Panc1 (cell line): ENCODE data around the gene KCNAB2. TPM values are rescaled to one million over a fixed set of nuclear protein-coding genes. Genes with fewer than 3 reads are reported as not detected.

ENCODE experiments used
- ATAC-seq: fragments of 200-7000 bp; cut with Tn5 transposase; 2 replicates; pipeline ENCODE4 v1.9.1; 2020; ENCODE audit warnings: mild to moderate bottlenecking, moderate library complexity
- BruUV-seq: library from RNA; stranded (reverse); fragments of 400-500 nt; replicated peaks from 2 replicates; lab custom pipeline; 2021; lab: Mats Ljungman, UMichigan
- CTCF ChIA-PET: fragments of 300-600 bp; sonication (Branson Sonifier 250); formaldehyde crosslinking; loops from one replicate; lab custom pipeline; 2022; ENCODE audit warnings: antibody characterized with exemption; lab: Charles Lee
- POLR2A ChIA-PET: fragments of 300-600 bp; sonication (Branson Sonifier 250); formaldehyde crosslinking; loops from one replicate; lab custom pipeline; 2022; ENCODE audit warnings: antibody characterized with exemption; lab: Charles Lee
- DNase-seq: peaks from one replicate; pipeline ENCODE4 v3.0.0-alpha.2; 2010; ENCODE audit warnings: low read depth, low spot score
- H3K27ac ChIP-seq: 2 replicates; pipeline ENCODE4 v1.5.1; 2011; ENCODE audit warnings: mild to moderate bottlenecking, low read length, inconsistent platforms
- H3K27me3 ChIP-seq: fragments of 200-500 bp; sonication (Bioruptor generic); 2 replicates; pipeline ENCODE4 v1.6.0; 2014; ENCODE audit warnings: low read length, inconsistent platforms; ENCODE audit not compliant: control insufficient read depth, insufficient read depth
- H3K36me3 ChIP-seq: fragments of 200-500 bp; sonication (Bioruptor generic); 2 replicates; pipeline ENCODE4 v1.5.1; 2014; ENCODE audit warnings: inconsistent platforms, mild to moderate bottlenecking, low read length, moderate library complexity; ENCODE audit not compliant: control insufficient read depth, insufficient read depth
- H3K4me1 ChIP-seq: 2 replicates; pipeline ENCODE4 v1.5.1; 2011; ENCODE audit warnings: inconsistent platforms, mild to moderate bottlenecking, low read length, moderate library complexity; ENCODE audit not compliant: control insufficient read depth, insufficient read depth
- H3K4me3 ChIP-seq, 2 experiments: 2 replicates each; pipeline ENCODE4 v1.5.1; 2011 to 2012; ENCODE audit warnings: low read depth in 2 of 2, low read length in 2 of 2, mild to moderate bottlenecking in 2 of 2, inconsistent platforms in 1 of 2, moderate library complexity in 1 of 2
- H3K9me3 ChIP-seq: fragments of 200-500 bp; sonication (Bioruptor generic); 2 replicates; pipeline ENCODE4 v1.5.1; 2014; ENCODE audit warnings: low read depth, mild to moderate bottlenecking, inconsistent platforms, low read length, moderate library complexity; ENCODE audit not compliant: control insufficient read depth, insufficient read depth
- CTCF ChIP-seq: fragments of 450-650 bp; IDR thresholded peaks from 2 replicates; pipeline ENCODE4 v1.5.1; 2017; ENCODE audit warnings: mild to moderate bottlenecking
- POLR2AphosphoS5 ChIP-seq: IDR thresholded peaks from 2 replicates; pipeline ENCODE4 v1.6.1; 2012; ENCODE audit warnings: mild to moderate bottlenecking, low read depth, low read length, moderate library complexity
- REST ChIP-seq, 2 experiments: IDR thresholded peaks; 2 replicates each; pipeline ENCODE4 v1.6.1; 2011 to 2012; ENCODE audit warnings: low read depth in 2 of 2, control low read depth in 1 of 2, low read length in 1 of 2, mild to moderate bottlenecking in 1 of 2, moderate library complexity in 1 of 2; ENCODE audit not compliant: insufficient read depth in 1 of 2
- SIN3A ChIP-seq: IDR thresholded peaks from 2 replicates; pipeline ENCODE4 v1.6.1; 2012; ENCODE audit warnings: low read depth, mild to moderate bottlenecking, low read length, moderate library complexity, borderline replicate concordance; ENCODE audit not compliant: insufficient read depth
- TCF7L2 ChIP-seq: IDR thresholded peaks from 2 replicates; pipeline ENCODE4 v1.6.1; 2011; ENCODE audit warnings: mild to moderate bottlenecking, low read depth, low read length, inconsistent platforms
- in situ Hi-C: cut with HindIII; loops from 2 replicates; pipeline ENCODE4 v1.10.0; 2016; ENCODE audit warnings: low sequenced_read_pairs, low pct_unique_long_range_greater_than_20kb
- intact Hi-C: fragments of 100-400 bp; cut with micrococcal nuclease; formaldehyde crosslinking; loops from one replicate; pipeline ENCODE4 v1.10.0; 2022; ENCODE audit not compliant: unreplicated experiment
- total RNA-seq: library from RNA; stranded (reverse); gene quantifications from one replicate; pipeline ENCODE4 v1.2.1, GENCODE V29; 2021; ENCODE audit not compliant: unreplicated experiment

KCNAB2 gene
- total RNA-seq, 1 experiment from 2014 or later, result 27.6 TPM

GRCh38 chr1:6123083-6123482, 77.4 kb downstream of the KCNAB2 start:
- no peak overlapping the region for H3K4me3 ChIP-seq
- in situ Hi-C loops (no loop called here), intact Hi-C loops (no loop called here)
- TF ChIP-seq TCF7L2 (no peak), REST (IDR thresholded peaks at IDR 0.05; ENCODE audit: insufficient read depth in 1 of 2, low read depth in 2 of 2, low read length in 1 of 2) (no peak), POLR2AphosphoS5 (no peak), CTCF (no peak), SIN3A (no peak)
- H3K27ac ChIP-seq, result no peak overlapping the region
- H3K36me3 ChIP-seq, result no peaks in the 10 kb centered on the region
- H3K4me1 ChIP-seq, result no peaks in the 10 kb centered on the region
- BruUV-seq, result no TSS peak
- CTCF ChIA-PET, result no interaction called here
- DNase-seq, result no peak
- POLR2A ChIA-PET, result no interaction called here
- no peak for ATAC-seq
- H3K27me3 ChIP-seq, result no peaks in the 10 kb centered on the region
- H3K9me3 ChIP-seq, result no peaks in the 10 kb centered on the region

GRCh38 chr1:6123816-6124215, 78.1 kb downstream of the KCNAB2 start:
- no peaks in the 10 kb centered on the region for H3K4me1 ChIP-seq
- ATAC-seq (no peak), DNase-seq (no peak)
- H3K27ac ChIP-seq, result no peak overlapping the region
- CTCF ChIA-PET, result no interaction called here
- in situ Hi-C loops, result no loop called here
- POLR2A ChIA-PET, result no interaction called here
- intact Hi-C loops, result no loop called here
- no peaks in the 10 kb centered on the region for H3K27me3 ChIP-seq
- TF ChIP-seq REST (IDR thresholded peaks at IDR 0.05; ENCODE audit: insufficient read depth in 1 of 2, low read depth in 2 of 2, low read length in 1 of 2) (no peak), CTCF (no peak), TCF7L2 (no peak), POLR2AphosphoS5 (no peak), SIN3A (no peak)
- H3K4me3 ChIP-seq, result no peak overlapping the region
- BruUV-seq, result no TSS peak
- no peaks in the 10 kb centered on the region for H3K36me3 ChIP-seq
- H3K9me3 ChIP-seq, result no peaks in the 10 kb centered on the region
